BLaER1 treated with 17β-estradiol and CSF1 and Interleukin-3, amounts not matched to agents 10 nM and 100 nM (cell line): ENCODE measurements around the gene C4orf33.

ENCODE experiments used
- H3K27ac ChIP-seq, 11 experiments: shearing (Covaris generic); formaldehyde crosslinking; 2 replicates each; pipeline ENCODE4 v1.8.1; 2022
- H3K27me3 ChIP-seq, 11 experiments: shearing (Covaris generic); formaldehyde crosslinking; 2 replicates each; pipeline ENCODE4 v1.8.1; 2022
- H3K36me3 ChIP-seq, 11 experiments: shearing (Covaris generic); formaldehyde crosslinking; 2 replicates each; pipeline ENCODE4 v1.8.1; 2022
- H3K4me1 ChIP-seq, 10 experiments: shearing (Covaris generic); formaldehyde crosslinking; 2 replicates each; pipeline ENCODE4 v1.8.1; 2022
- H3K4me2 ChIP-seq, 11 experiments: shearing (Covaris generic); formaldehyde crosslinking; 2 replicates each; pipeline ENCODE4 v1.8.1; 2022
- H3K4me3 ChIP-seq, 10 experiments: shearing (Covaris generic); formaldehyde crosslinking; 2 replicates each; pipeline ENCODE4 v1.8.1; 2022
- H3K9ac ChIP-seq, 11 experiments: shearing (Covaris generic); formaldehyde crosslinking; 2 replicates each; pipeline ENCODE4 v1.8.1; 2022
- H3K9me3 ChIP-seq, 11 experiments: shearing (Covaris generic); formaldehyde crosslinking; replicated peaks in 1 of 11; 2 replicates each; pipeline ENCODE4 v1.8.1; 2022
- H4K20me1 ChIP-seq, 11 experiments: shearing (Covaris generic); formaldehyde crosslinking; 2 replicates each; pipeline ENCODE4 v1.8.1; 2022
- Cebpa-rat ChIP-seq, 11 experiments: shearing (Covaris generic); IDR thresholded peaks; 2 replicates each; pipeline ENCODE4 v1.8.1; 2022

The C4orf33 gene

GRCh38 chr4:129085472-129085871 lies 10.5 kb upstream of the C4orf33 start:
- no peaks in the 10 kb centered on the region for H3K27me3 ChIP-seq

GRCh38 chr4:129087516-129087915 lies 8.4 kb upstream of the C4orf33 start:
- no peak overlapping the region for H3K4me3 ChIP-seq
- peaks cover 7 to 27% (median 17%) of the 10 kb centered on the region in 11 experiments; a peak in 21 of 22 replicates for H3K36me3 ChIP-seq
- H3K9ac ChIP-seq = no peak overlapping the region
- H3K27me3 ChIP-seq = no peaks in the 10 kb centered on the region
- H3K27ac ChIP-seq = no peak overlapping the region
- H3K4me1 ChIP-seq = peaks cover 13 to 29% (median 20%) of the 10 kb centered on the region in 10 experiments
- H3K9me3 ChIP-seq = peaks cover 8 to 36% (median 30%) of the 10 kb centered on the region in 11 experiments
- H3K4me2 ChIP-seq = no peak overlapping the region
- peaks cover 0 to 12% (median 0%) of the 10 kb centered on the region in 11 experiments; a peak in 4 of 22 replicates for H4K20me1 ChIP-seq
- no peak for TF ChIP-seq Cebpa-rat (IDR thresholded peaks at IDR 0.05)

More at GRCh38 chr4:129085472-129085871, 10.5 kb upstream of the C4orf33 start:
- Histone ChIP-seq H3K4me3 (no peak overlapping the region), H3K27ac (no peak overlapping the region), H3K4me2 (no peak overlapping the region), H4K20me1 (peaks cover 0 to 4% (median 0%) of the 10 kb centered on the region in 11 experiments; a peak in 1 of 22 replicates), H3K9ac (no peak overlapping the region), H3K4me1 (peaks cover 0 to 9% (median 0%) of the 10 kb centered on the region in 10 experiments; a peak in 8 of 20 replicates), H3K9me3 (peaks cover 21 to 55% (median 49%) of the 10 kb centered on the region in 11 experiments), H3K36me3 (peaks cover 24 to 46% (median 36%) of the 10 kb centered on the region in 11 experiments)
- no peak for TF ChIP-seq Cebpa-rat (IDR thresholded peaks at IDR 0.05)

GRCh38 chr4:129092631-129093190 lies 3.2 kb upstream of the C4orf33 start:
- TF ChIP-seq Cebpa-rat (IDR thresholded peaks at IDR 0.05) = no peak
- Histone ChIP-seq H3K27me3 (no peaks in the 10 kb centered on the region), H4K20me1 (peaks cover 0 to 12% (median 0%) of the 10 kb centered on the region in 11 experiments; a peak in 4 of 22 replicates), H3K4me1 (peaks cover 22 to 57% (median 37%) of the 10 kb centered on the region in 10 experiments), H3K9me3 (no peaks in the 10 kb centered on the region), H3K36me3 (peaks cover 0 to 5% (median 0%) of the 10 kb centered on the region in 11 experiments; a peak in 2 of 22 replicates), H3K27ac (peak overlapping the region; percentile 85 to 97 (median 88)), H3K4me3 (peak overlapping the region; percentile 75 to 91 (median 86)), H3K4me2 (peak overlapping the region; percentile 80 to 96 (median 88)), H3K9ac (peak overlapping the region; percentile 85 to 95 (median 91))

DNA sequence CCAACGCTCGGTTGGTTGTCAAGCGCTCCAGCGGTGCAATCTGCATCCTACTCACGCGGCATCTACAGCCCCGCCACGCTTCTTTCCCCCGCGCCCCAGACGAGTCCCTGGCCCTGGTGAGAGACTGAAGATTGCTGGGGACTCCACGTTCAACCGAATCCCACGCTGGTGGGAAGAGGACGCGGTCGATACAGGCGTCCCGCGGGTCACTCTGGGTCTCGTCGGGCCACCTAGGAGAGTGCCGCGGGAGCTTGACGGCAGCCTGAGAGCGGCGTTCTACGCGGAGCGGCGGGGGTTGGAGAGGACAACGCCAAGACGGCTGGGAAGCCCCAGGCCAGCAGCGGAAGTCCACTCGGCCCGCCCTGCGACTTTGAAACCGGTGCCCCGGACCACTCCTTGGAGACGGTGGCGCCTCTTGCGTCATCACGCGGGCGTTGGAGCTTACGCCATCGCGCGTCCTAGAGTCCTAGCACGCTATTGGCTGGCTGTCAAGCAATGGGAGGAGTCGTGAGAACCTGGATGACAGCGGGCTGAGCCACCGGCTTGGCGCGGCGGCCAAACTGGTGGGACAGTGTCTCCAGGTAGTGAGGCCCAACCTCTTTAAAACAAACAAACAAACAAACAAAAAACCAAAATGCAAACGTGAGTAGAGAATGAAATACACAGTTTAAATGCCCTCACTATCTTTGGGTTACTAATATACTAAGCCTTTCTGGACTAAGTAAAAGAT lies 2.6 kb upstream of the C4orf33 start, which contains the start of gene SCLT1:
TSS of gene SCLT1 (minus strand) at position 349 of the 730 bp plus-strand sequence. CDS start 436 bp downstream, outside the sequence.
- Histone ChIP-seq H3K27ac (peak within 1 kb of the TSS; percentile 85 to 97 (median 88)), H3K4me2 (peak within 1 kb of the TSS; percentile 80 to 96 (median 88)), H3K9me3 (no peaks in the 10 kb centered on the region), H4K20me1 (peaks cover 0 to 12% (median 0%) of the 10 kb centered on the region in 11 experiments; a peak in 4 of 22 replicates), H3K9ac (peak within 1 kb of the TSS; percentile 85 to 95 (median 91)), H3K4me3 (peak within 1 kb of the TSS; percentile 75 to 91 (median 86)), H3K27me3 (no peaks in the 10 kb centered on the region), H3K36me3 (peaks cover 0 to 5% (median 0%) of the 10 kb centered on the region in 11 experiments; a peak in 2 of 22 replicates), H3K4me1 (peaks cover 22 to 57% (median 37%) of the 10 kb centered on the region in 10 experiments)
- TF ChIP-seq Cebpa-rat (IDR thresholded peaks at IDR 0.05) = peak; percentile 66 to 98 (median 91); a peak in 19 of 22 replicates

DNA sequence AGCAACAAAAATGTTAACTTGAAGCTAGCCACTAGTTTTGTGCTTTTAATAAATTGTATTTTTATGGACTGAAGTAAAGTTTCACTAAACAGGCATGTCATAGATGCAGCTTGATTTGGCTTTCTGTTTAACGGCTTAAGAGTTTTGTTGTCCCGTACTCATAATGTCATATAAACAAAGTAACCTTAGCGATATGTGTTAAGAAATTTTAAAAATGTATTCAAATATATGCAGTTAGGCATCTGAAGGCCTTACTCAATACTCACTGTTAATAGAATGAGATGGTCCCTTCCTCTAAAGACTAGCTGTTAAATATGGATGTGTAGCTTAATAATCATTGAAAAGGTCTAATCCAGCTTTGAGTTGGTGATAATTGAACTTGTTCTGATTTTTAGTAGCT lies 1.6 kb upstream of the C4orf33 start:
- H3K4me1 ChIP-seq = peaks cover 22 to 57% (median 37%) of the 10 kb centered on the region in 10 experiments
- peak overlapping the region in 8 of 10 experiments; percentile 75 to 91 (median 86); a peak in 11 of 20 replicates for H3K4me3 ChIP-seq
- H3K9ac ChIP-seq = peak overlapping the region in 5 of 11 experiments; percentile 68 to 95 (median 89); a peak in 7 of 22 replicates

GRCh38 chr4:129098531-129099001 lies 2.6 kb downstream of the C4orf33 start:
- no peak overlapping the region for H3K4me3 ChIP-seq
- 0 out of 22 replicates have a peak overlapping the region, but pooled peaks of 1 of the 11 experiments have one; percentile 11 for H3K4me2 ChIP-seq
- TF ChIP-seq Cebpa-rat (IDR thresholded peaks at IDR 0.05) = no peak
- no peak overlapping the region for H3K9ac ChIP-seq
- no peak overlapping the region for H3K27ac ChIP-seq
- H3K9me3 ChIP-seq = no peaks in the 10 kb centered on the region
- peaks cover 4 to 28% (median 16%) of the 10 kb centered on the region in 10 experiments; a peak in 19 of 20 replicates for H3K4me1 ChIP-seq
- H3K36me3 ChIP-seq = peaks cover 0 to 7% (median 0%) of the 10 kb centered on the region in 11 experiments; a peak in 4 of 22 replicates
- H3K27me3 ChIP-seq = no peaks in the 10 kb centered on the region
- no peaks in the 10 kb centered on the region for H4K20me1 ChIP-seq

More for the DNA sequence above, 1.6 kb upstream of the C4orf33 start:
- peaks cover 0 to 12% (median 0%) of the 10 kb centered on the region in 11 experiments; a peak in 4 of 22 replicates for H4K20me1 ChIP-seq
- no peaks in the 10 kb centered on the region for H3K27me3 ChIP-seq
- peak overlapping the region; percentile 70 to 93 (median 88); a peak in 21 of 22 replicates for H3K4me2 ChIP-seq
- H3K36me3 ChIP-seq = peaks cover 0 to 5% (median 0%) of the 10 kb centered on the region in 11 experiments; a peak in 2 of 22 replicates
- H3K27ac ChIP-seq = peak overlapping the region in 2 of 11 experiments; percentile 90 to 95; a peak in 1 of 22 replicates
- no peaks in the 10 kb centered on the region for H3K9me3 ChIP-seq
- no peak for TF ChIP-seq Cebpa-rat (IDR thresholded peaks at IDR 0.05)

DNA sequence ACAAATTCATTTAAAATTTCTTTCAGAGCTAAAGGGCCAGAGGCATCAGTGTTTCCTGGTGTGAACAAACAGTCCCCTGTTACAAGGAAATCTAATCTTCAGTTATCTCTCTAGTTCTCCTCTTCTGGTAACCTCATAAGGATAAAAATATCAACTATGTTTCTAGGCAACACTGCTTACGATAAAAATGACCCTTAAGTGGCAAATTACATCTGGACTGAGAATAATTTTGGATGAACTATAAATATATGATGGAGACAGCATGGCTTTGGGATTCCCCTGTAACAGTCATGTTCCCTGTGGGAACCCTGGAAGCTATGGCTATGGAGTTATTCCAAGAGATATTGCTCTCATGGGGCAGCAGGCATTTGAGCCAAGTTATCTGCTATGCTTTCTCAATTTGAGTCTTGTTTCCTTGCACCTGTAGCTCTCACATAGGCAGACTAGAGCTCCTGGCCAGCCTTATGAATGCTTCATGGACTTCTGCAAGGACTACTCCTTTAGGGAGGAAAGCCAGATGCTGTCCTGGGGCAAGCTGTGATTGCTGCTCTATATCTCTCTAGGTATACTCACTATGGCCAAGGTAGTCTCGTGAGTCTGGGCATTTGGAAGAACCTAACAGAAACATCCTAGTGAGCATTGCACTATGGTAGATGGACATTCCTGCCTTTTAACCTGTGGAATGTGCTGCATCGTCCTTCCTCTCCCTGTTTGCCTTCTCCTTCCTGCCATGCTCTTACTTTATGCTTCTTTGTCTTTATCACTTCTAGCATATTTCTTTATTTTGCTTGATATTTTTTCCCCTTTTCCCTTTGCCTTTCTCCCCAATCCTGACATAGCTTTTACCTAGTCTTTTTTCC lies 14.2 kb downstream of the C4orf33 start:
- H4K20me1 ChIP-seq = no peaks in the 10 kb centered on the region
- TF ChIP-seq Cebpa-rat (IDR thresholded peaks at IDR 0.05) = no peak
- no peaks in the 10 kb centered on the region for H3K4me1 ChIP-seq
- no peak overlapping the region for H3K27ac ChIP-seq
- H3K9ac ChIP-seq = no peak overlapping the region
- H3K9me3 ChIP-seq = no peaks in the 10 kb centered on the region
- H3K4me2 ChIP-seq = no peak overlapping the region
- peaks cover 0 to 23% (median 0%) of the 10 kb centered on the region in 11 experiments; a peak in 6 of 22 replicates for H3K36me3 ChIP-seq
- no peaks in the 10 kb centered on the region for H3K27me3 ChIP-seq
- H3K4me3 ChIP-seq = no peak overlapping the region

- H3K4me3 ChIP-seq = no peak overlapping the region
- no peaks in the 10 kb centered on the region for H3K4me1 ChIP-seq
- H3K27ac ChIP-seq = no peak overlapping the region
- H3K36me3 ChIP-seq = peaks cover 0 to 23% (median 0%) of the 10 kb centered on the region in 11 experiments; a peak in 6 of 22 replicates
- H3K27me3 ChIP-seq = no peaks in the 10 kb centered on the region
- H3K9me3 ChIP-seq = no peaks in the 10 kb centered on the region
- H3K4me2 ChIP-seq = no peak overlapping the region
- H3K9ac ChIP-seq = no peak overlapping the region
- H4K20me1 ChIP-seq = no peaks in the 10 kb centered on the region
- no peak for TF ChIP-seq Cebpa-rat (IDR thresholded peaks at IDR 0.05)
These were observed 15.0 kb downstream of the C4orf33 start for GRCh38 chr4:129110931-129111330.
